T-helper 1 cell treated with Interleukin-12 subunit alpha and Interleukin-12 subunit beta and Interleukin-4 antibody, amounts not matched to agents 30 ng/mL and 1 ng/mL, for 36 hours (primary cell): ENCODE results near the gene PDPK1. TPM values are rescaled to one million over a fixed set of nuclear protein-coding genes. Genes with fewer than 3 reads are reported as not detected.

Source experiments
- total RNA-seq: library from RNA; stranded (reverse); gene quantifications from 2 replicates; pipeline ENCODE4 v1.2.3, GENCODE V29; 2022

PDPK1 gene
- total RNA-seq, 1 donor from 2014 or later, result 52.6 TPM

Other genes with a start within 250 kb of the PDPK1 start
- gene ABCA3, start 197.3 kb upstream of the PDPK1 start, total RNA-seq, result 7.3 and 7.9 TPM in 2 replicates
- gene CCNF, start 108.6 kb upstream of the PDPK1 start, total RNA-seq, result 56.3 and 58.8 TPM in 2 replicates
- gene TEDC2, start 77.9 kb upstream of the PDPK1 start, total RNA-seq, result 19.0 and 19.6 TPM in 2 replicates
- not detected in 2 replicates for gene NTN3, start 66.7 kb upstream of the PDPK1 start, total RNA-seq
- 10.1 and 11.3 TPM in 2 replicates for gene TBC1D24, start 62.9 kb upstream of the PDPK1 start, total RNA-seq
- 113 and 117 TPM in 2 replicates for gene ATP6V0C, start 24.1 kb upstream of the PDPK1 start, total RNA-seq
- gene AMDHD2, start 17.6 kb upstream of the PDPK1 start, total RNA-seq, result 54.0 and 63.5 TPM in 2 replicates
- 0.44 and 0.66 TPM in 2 replicates for gene CEMP1, start 6.6 kb upstream of the PDPK1 start, total RNA-seq
- gene KCTD5, start 144.5 kb downstream of the PDPK1 start, total RNA-seq, result 41.8 and 42.7 TPM in 2 replicates
- 0.88 and 1.4 TPM in 2 replicates for gene PRSS27, start 182.2 kb downstream of the PDPK1 start, total RNA-seq
- 547 and 552 TPM in 2 replicates for gene SRRM2, start 214.6 kb downstream of the PDPK1 start, total RNA-seq
- 263 and 264 TPM in 2 replicates for gene ELOB, start 239.3 kb downstream of the PDPK1 start, total RNA-seq
- gene PRSS33, start 249.5 kb downstream of the PDPK1 start, total RNA-seq, result not detected in 2 replicates